ENCODE results near the gene ZNF227.

DNA sequence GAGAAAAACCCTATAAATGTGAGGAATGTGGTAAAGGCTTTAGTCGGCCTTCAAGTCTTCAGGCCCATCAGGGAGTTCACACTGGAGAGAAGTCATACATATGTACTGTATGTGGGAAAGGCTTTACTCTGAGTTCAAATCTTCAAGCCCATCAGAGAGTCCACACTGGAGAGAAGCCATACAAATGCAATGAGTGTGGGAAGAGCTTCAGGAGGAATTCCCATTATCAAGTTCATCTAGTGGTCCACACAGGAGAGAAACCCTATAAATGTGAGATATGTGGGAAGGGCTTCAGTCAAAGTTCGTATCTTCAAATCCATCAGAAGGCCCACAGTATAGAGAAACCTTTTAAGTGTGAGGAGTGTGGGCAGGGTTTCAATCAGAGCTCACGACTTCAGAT, 35.7 kb upstream of the ZNF227 start:
- TF ChIP-seq, protein P1, sequence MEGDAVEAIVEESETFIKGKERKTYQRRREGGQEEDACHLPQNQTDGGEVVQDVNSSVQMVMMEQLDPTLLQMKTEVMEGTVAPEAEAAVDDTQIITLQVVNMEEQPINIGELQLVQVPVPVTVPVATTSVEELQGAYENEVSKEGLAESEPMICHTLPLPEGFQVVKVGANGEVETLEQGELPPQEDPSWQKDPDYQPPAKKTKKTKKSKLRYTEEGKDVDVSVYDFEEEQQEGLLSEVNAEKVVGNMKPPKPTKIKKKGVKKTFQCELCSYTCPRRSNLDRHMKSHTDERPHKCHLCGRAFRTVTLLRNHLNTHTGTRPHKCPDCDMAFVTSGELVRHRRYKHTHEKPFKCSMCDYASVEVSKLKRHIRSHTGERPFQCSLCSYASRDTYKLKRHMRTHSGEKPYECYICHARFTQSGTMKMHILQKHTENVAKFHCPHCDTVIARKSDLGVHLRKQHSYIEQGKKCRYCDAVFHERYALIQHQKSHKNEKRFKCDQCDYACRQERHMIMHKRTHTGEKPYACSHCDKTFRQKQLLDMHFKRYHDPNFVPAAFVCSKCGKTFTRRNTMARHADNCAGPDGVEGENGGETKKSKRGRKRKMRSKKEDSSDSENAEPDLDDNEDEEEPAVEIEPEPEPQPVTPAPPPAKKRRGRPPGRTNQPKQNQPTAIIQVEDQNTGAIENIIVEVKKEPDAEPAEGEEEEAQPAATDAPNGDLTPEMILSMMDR (IDR thresholded peaks at IDR 0.05) = no peak
- TF ChIP-seq POLR2A (IDR thresholded peaks at IDR 0.05) = no peak
